ACC112 (cell line): ENCODE results near the gene KAT6B.

ENCODE experiments used
- H2AFZ ChIP-seq: fragments of 200-600 bp; sonication (generic); one replicate; pipeline ENCODE4 v1.6.0; 2017; ENCODE audit warnings: antibody characterized with exemption, low read length; ENCODE audit not compliant: unreplicated experiment
- H3K27ac ChIP-seq: fragments of 200-600 bp; sonication (generic); 2 replicates; pipeline ENCODE4 v1.5.1; 2014; ENCODE audit warnings: low read depth, mild to moderate bottlenecking, antibody characterized with exemption, low read length, moderate library complexity
- H3K27me3 ChIP-seq: fragments of 200-600 bp; sonication (generic); 2 replicates; pipeline ENCODE4 v1.6.1; 2014; ENCODE audit warnings: mild to moderate bottlenecking, antibody characterized with exemption, low read length, moderate library complexity, mixed read lengths; ENCODE audit not compliant: insufficient read depth
- H3K36me3 ChIP-seq: fragments of 200-600 bp; sonication (generic); 2 replicates; pipeline ENCODE4 v1.6.1; 2016; ENCODE audit warnings: mild to moderate bottlenecking, antibody characterized with exemption, low read length, moderate library complexity, mixed read lengths; ENCODE audit not compliant: insufficient read depth
- H3K4me1 ChIP-seq: fragments of 200-600 bp; sonication (generic); one replicate; pipeline ENCODE4 v1.6.1; 2016; ENCODE audit warnings: low read length, mixed read lengths; ENCODE audit not compliant: insufficient read depth, unreplicated experiment, control insufficient read depth
- H3K4me3 ChIP-seq: fragments of 200-600 bp; sonication (generic); 2 replicates; pipeline ENCODE4 v1.5.1; 2014; ENCODE audit warnings: mild to moderate bottlenecking, low read depth, low read length
- H3K79me2 ChIP-seq: fragments of 200-600 bp; sonication (generic); one replicate; pipeline ENCODE4 v1.6.0; 2016; ENCODE audit warnings: low read length; ENCODE audit not compliant: control insufficient read depth, unreplicated experiment, insufficient read depth

Gene KAT6B

GRCh38 chr10:74837743-74838142 lies 11.3 kb downstream of the KAT6B start:
- Histone ChIP-seq H2AFZ (no peak overlapping the region), H3K79me2 (peaks cover 27% of the 10 kb centered on the region), H3K36me3 (peaks cover 3% of the 10 kb centered on the region; the same call in 1 of the 2 replicates), H3K27ac (no peak overlapping the region), H3K4me1 (no peaks in the 10 kb centered on the region), H3K4me3 (no peak overlapping the region), H3K27me3 (no peaks in the 10 kb centered on the region)

GRCh38 chr10:74839708-74840107 lies 13.3 kb downstream of the KAT6B start:
- Histone ChIP-seq H3K36me3 (peaks cover 8% of the 10 kb centered on the region; the same call in 1 of the 2 replicates), H3K27me3 (no peaks in the 10 kb centered on the region), H3K4me3 (no peak overlapping the region), H2AFZ (no peak overlapping the region), H3K4me1 (no peaks in the 10 kb centered on the region), H3K27ac (no peak overlapping the region), H3K79me2 (peaks cover 24% of the 10 kb centered on the region)

- H3K27ac ChIP-seq = no peak overlapping the region
- peaks cover 8% of the 10 kb centered on the region; the same call in 1 of the 2 replicates for H3K36me3 ChIP-seq
- H3K4me3 ChIP-seq = no peak overlapping the region
- peaks cover 12% of the 10 kb centered on the region for H3K79me2 ChIP-seq
- no peaks in the 10 kb centered on the region for H3K4me1 ChIP-seq
- no peak overlapping the region for H2AFZ ChIP-seq
- no peaks in the 10 kb centered on the region for H3K27me3 ChIP-seq
Observed at GRCh38 chr10:74841265-74841973, 15.0 kb downstream of the KAT6B start.

GRCh38 chr10:74842301-74842954 lies 16.0 kb downstream of the KAT6B start:
- H3K36me3 ChIP-seq = peaks cover 8% of the 10 kb centered on the region; the same call in 1 of the 2 replicates
- peaks cover 7% of the 10 kb centered on the region for H3K79me2 ChIP-seq
- H3K4me1 ChIP-seq = no peaks in the 10 kb centered on the region
- H3K27me3 ChIP-seq = no peaks in the 10 kb centered on the region
- no peak overlapping the region for H2AFZ ChIP-seq
- H3K27ac ChIP-seq = no peak overlapping the region
- H3K4me3 ChIP-seq = no peak overlapping the region

GRCh38 chr10:74846958-74847357 lies 20.6 kb downstream of the KAT6B start:
- Histone ChIP-seq H3K79me2 (no peaks in the 10 kb centered on the region), H3K36me3 (peaks cover 8% of the 10 kb centered on the region; the same call in 1 of the 2 replicates), H3K4me3 (no peak overlapping the region), H2AFZ (no peak overlapping the region), H3K27me3 (no peaks in the 10 kb centered on the region), H3K4me1 (no peaks in the 10 kb centered on the region), H3K27ac (no peak overlapping the region)

GRCh38 chr10:74851831-74852230 lies 25.4 kb downstream of the KAT6B start:
- no peaks in the 10 kb centered on the region for H3K27me3 ChIP-seq
- no peak overlapping the region for H2AFZ ChIP-seq
- H3K36me3 ChIP-seq = no peaks in the 10 kb centered on the region
- H3K4me1 ChIP-seq = no peaks in the 10 kb centered on the region
- no peak overlapping the region for H3K27ac ChIP-seq
- peaks cover 21% of the 10 kb centered on the region for H3K79me2 ChIP-seq
- H3K4me3 ChIP-seq = no peak overlapping the region

- Histone ChIP-seq H3K4me1 (no peaks in the 10 kb centered on the region), H3K27me3 (no peaks in the 10 kb centered on the region), H2AFZ (no peak overlapping the region), H3K4me3 (no peak overlapping the region), H3K27ac (no peak overlapping the region), H3K79me2 (peaks cover 26% of the 10 kb centered on the region), H3K36me3 (no peaks in the 10 kb centered on the region)
Observed at GRCh38 chr10:74852381-74852780, 26.0 kb downstream of the KAT6B start.

- H2AFZ ChIP-seq = no peak overlapping the region
- peaks cover 29% of the 10 kb centered on the region for H3K79me2 ChIP-seq
- no peaks in the 10 kb centered on the region for H3K36me3 ChIP-seq
- no peaks in the 10 kb centered on the region for H3K27me3 ChIP-seq
- no peaks in the 10 kb centered on the region for H3K4me1 ChIP-seq
- no peak overlapping the region for H3K4me3 ChIP-seq
- H3K27ac ChIP-seq = no peak overlapping the region
Observed at GRCh38 chr10:74854610-74855009, 28.2 kb downstream of the KAT6B start.

GRCh38 chr10:74855027-74855426 lies 28.6 kb downstream of the KAT6B start:
- Histone ChIP-seq H3K27me3 (no peaks in the 10 kb centered on the region), H3K27ac (no peak overlapping the region), H3K4me3 (no peak overlapping the region), H3K36me3 (no peaks in the 10 kb centered on the region), H2AFZ (no peak overlapping the region), H3K4me1 (no peaks in the 10 kb centered on the region), H3K79me2 (peaks cover 29% of the 10 kb centered on the region)

- H3K4me1 ChIP-seq = no peaks in the 10 kb centered on the region
- H3K79me2 ChIP-seq = peaks cover 29% of the 10 kb centered on the region
- H3K27ac ChIP-seq = no peak overlapping the region
- no peaks in the 10 kb centered on the region for H3K36me3 ChIP-seq
- no peaks in the 10 kb centered on the region for H3K27me3 ChIP-seq
- no peak overlapping the region for H3K4me3 ChIP-seq
- no peak overlapping the region for H2AFZ ChIP-seq
Observed at GRCh38 chr10:74855439-74855838, 29.0 kb downstream of the KAT6B start.

GRCh38 chr10:74856940-74857339 lies 30.5 kb downstream of the KAT6B start:
- H3K4me3 ChIP-seq = no peak overlapping the region
- no peaks in the 10 kb centered on the region for H3K36me3 ChIP-seq
- H3K79me2 ChIP-seq = peaks cover 29% of the 10 kb centered on the region
- no peaks in the 10 kb centered on the region for H3K4me1 ChIP-seq
- no peaks in the 10 kb centered on the region for H3K27me3 ChIP-seq
- no peak overlapping the region for H3K27ac ChIP-seq
- H2AFZ ChIP-seq = no peak overlapping the region
